ENCODE results near the gene GPC1.

DNA sequence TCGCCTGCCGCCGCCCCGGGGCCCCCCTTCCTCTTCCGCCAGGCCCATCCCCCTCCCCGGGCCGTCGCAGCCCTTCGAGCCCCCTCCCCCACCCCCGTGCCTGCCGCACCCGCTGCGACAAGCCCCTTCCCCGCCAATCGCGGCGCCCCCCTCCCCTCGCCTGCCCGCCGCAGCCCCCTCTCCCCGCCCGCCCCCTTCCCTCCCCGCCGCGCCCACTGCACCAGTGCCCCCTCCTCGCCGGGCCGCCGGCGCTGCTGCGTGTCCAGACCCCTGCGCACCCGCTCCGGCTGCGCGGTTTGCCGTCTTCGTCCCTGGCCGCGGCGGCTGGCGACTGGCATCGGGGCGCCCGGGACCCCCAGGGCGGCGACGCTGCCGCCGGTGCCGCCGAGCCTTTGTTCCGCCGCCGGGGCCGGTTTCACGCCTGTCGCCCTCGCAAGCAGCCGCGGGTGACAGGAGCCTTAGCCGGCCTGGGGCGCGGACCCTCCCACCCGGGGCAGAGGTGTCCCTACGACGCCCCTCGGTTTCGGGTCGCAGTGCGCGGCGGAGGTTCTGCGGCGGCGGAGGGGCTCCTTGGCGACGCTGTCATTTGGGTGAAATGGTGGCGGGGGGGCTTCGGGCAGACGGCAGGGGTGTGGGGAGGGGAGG lies 18.1 kb downstream of the GPC1 start:
- TF ChIP-seq, protein P1, sequence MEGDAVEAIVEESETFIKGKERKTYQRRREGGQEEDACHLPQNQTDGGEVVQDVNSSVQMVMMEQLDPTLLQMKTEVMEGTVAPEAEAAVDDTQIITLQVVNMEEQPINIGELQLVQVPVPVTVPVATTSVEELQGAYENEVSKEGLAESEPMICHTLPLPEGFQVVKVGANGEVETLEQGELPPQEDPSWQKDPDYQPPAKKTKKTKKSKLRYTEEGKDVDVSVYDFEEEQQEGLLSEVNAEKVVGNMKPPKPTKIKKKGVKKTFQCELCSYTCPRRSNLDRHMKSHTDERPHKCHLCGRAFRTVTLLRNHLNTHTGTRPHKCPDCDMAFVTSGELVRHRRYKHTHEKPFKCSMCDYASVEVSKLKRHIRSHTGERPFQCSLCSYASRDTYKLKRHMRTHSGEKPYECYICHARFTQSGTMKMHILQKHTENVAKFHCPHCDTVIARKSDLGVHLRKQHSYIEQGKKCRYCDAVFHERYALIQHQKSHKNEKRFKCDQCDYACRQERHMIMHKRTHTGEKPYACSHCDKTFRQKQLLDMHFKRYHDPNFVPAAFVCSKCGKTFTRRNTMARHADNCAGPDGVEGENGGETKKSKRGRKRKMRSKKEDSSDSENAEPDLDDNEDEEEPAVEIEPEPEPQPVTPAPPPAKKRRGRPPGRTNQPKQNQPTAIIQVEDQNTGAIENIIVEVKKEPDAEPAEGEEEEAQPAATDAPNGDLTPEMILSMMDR (conservative IDR thresholded peaks at IDR 0.05; ENCODE audit: low read depth, low read length), result no peak
- TF ChIP-seq POLR2A (IDR thresholded peaks at IDR 0.05; ENCODE audit: low read depth, low read length), result no peak
- no peak for TF ChIP-seq MAZ (IDR thresholded peaks at IDR 0.05; ENCODE audit: borderline replicate concordance, low read depth, low read length)
- TF ChIP-seq, protein P2, sequence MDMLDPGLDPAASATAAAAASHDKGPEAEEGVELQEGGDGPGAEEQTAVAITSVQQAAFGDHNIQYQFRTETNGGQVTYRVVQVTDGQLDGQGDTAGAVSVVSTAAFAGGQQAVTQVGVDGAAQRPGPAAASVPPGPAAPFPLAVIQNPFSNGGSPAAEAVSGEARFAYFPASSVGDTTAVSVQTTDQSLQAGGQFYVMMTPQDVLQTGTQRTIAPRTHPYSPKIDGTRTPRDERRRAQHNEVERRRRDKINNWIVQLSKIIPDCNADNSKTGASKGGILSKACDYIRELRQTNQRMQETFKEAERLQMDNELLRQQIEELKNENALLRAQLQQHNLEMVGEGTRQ (IDR thresholded peaks at IDR 0.05; ENCODE audit: low read depth, low read length), result no peak
- TF ChIP-seq CHD1 (IDR thresholded peaks at IDR 0.05; ENCODE audit: low read depth, low read length), result no peak
- no peak for TF ChIP-seq CEBPB (IDR thresholded peaks at IDR 0.05; ENCODE audit: low read depth, low read length)
- no peak for TF ChIP-seq RAD21 (IDR thresholded peaks at IDR 0.05; ENCODE audit: low read length)
- no peak for TF ChIP-seq SMC3 (IDR thresholded peaks at IDR 0.05; ENCODE audit: low read depth, low read length)
